GM19239 (cell line): ENCODE data around the gene OCA2.

Experiments used
- DNase-seq: peaks from one replicate; pipeline ENCODE4 v3.0.0; 2011; ENCODE audit warnings: low spot score; ENCODE audit not compliant: insufficient read length
- FAIRE-seq: peaks from 2 replicates; lab custom pipeline; 2011; peaks lifted over from hg19 to GRCh38; lab: Jason Lieb, UNC

The OCA2 gene

DNA sequence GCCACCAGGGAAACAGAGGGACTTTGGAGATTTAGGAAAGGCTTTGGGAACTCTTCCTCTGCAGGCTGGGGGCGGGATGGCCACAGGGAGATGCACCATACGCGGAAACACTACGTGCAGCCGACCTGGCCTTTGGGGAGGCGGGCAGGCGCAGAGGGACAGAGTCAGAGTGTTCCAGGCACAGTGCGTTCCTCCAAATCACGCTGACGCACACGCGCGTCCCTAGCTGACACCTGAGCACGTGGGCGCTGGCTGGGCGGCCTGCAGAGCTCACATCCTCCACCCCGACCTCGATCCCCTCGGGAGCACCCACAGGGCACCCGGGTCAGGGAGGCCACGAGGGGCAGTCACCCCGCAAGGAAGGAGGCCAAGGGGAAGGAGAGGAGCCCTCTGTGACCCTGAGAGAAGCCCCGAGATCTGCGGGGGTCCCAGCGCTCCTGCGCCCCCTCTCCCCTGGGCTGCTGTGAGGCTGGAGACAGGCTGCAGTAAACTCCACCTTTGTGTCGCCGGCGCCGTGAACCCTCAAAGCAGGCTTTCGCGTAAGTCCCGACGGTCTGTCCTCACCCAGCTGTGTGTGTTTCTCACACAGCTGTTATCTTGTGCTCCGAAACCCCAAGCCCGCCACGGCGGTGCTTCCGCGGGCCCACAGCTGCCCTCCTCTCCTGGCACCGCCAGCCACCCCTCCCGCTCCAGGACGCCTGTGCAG, 196.3 kb downstream of the OCA2 start:
- no peak for DNase-seq
- FAIRE-seq: no peak

DNA sequence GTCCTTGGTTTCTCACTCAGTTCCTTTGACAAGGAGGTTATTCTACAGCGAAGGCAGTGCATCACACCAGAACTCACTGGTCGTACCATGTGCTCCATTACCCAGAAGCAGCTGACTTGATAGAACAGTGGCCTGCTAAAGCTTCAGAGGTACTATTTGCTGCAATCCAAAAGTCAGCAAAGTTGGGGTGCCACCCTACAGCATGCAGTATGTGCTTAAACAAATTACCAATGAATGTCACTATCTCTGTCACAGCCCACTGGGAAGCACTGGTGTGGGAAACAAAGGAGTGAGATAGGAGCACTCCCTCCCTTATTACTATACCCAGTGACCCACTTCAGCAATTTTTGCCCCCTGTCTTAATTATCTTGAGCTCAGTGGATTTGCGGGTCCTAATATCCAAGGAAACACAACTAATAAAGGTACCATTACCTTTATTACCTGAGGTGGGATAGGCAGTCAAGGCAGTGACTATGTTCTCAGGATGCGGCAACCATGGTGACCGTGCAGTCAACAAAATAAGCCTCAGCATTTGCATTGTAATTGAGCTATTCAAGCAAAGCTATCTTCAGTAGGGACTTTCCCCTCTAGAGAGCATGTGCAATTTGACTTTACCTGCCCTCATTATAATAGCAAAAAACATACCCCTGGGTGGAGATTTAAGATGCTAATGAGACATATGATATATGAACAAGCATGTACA, 199.4 kb downstream of the OCA2 start:
- no peak for FAIRE-seq
- no peak for DNase-seq

DNA sequence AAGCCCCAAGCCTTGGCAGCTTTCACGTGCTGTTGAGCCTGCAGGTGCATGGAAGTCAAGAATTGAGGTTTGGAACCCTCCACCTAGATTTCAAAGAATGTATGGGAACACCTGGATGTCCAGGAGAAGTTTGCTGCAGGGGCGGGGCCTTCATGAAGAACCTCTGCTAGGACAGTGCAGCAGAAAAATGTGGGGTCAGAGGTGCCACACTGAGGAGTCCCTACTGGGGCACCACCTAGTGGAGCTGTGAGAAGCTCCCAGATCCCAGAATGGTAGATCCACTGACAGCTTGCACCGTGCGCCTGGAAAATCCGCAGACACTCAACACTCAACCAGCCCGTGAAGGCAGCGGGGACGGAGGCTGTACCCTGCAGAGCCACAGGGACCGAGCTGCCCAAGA, 201.6 kb downstream of the OCA2 start:
- no peak for DNase-seq

DNA sequence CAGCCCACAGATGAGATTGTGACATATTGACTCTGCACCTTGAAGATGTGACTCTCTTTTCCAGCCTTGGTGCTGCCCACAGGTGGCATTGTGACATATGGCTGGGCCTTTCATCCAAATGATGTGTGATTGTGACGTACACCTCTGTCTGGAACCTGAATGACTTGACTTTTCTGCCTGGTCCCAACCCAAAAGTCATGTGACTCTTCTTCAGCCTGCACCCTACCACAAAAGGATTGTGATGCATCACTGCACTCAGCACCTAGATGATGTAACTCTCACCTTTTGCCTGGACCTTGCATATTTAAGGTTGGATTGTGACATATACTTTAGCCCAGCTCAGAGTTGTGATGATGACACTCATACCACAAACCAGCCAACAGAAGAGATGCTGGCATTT, 204.5 kb downstream of the OCA2 start:
- DNase-seq (no peak), FAIRE-seq (no peak)

More for the DNA sequence above, 201.6 kb downstream of the OCA2 start:
- FAIRE-seq: no peak

DNA sequence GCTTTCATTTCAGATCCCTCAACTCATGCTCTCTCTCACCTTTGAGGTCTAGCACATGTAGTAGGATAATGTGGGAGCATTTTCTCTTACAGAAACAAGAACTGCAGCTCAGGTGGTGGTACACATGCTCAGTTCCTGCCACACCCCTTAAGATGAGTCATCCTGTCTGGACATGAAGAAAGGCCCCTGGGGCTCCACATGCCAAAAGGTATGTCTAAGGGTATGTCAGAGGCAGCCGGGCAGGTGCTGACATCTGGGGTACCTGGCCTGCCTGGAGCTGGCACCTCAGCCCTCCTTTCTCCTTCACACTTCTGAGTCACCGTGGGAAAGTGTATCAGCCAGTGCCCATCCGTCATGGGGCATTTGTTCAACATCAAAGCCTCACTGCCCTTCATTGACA, 209.9 kb downstream of the OCA2 start:
- FAIRE-seq: no peak
- DNase-seq: no peak

DNA sequence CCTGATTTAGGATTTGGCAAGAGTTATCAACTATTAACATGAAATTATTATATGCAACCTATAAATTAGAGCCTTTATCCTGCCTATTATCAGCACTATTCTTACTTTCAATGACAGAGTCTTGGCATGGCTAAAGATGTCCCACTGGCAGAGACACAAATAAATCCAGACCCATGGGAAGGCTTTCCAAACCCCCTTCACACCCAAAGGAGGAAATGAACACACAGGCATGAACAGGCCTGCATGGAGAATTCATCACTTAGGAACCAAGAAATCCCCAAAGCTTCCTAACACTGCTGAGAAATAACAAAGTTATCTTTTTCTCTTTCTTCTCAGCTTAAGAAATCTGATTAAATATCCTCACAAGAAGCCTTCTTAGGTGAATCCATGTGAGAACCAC, 213.9 kb downstream of the OCA2 start:
- FAIRE-seq: no peak
- DNase-seq: no peak

DNA sequence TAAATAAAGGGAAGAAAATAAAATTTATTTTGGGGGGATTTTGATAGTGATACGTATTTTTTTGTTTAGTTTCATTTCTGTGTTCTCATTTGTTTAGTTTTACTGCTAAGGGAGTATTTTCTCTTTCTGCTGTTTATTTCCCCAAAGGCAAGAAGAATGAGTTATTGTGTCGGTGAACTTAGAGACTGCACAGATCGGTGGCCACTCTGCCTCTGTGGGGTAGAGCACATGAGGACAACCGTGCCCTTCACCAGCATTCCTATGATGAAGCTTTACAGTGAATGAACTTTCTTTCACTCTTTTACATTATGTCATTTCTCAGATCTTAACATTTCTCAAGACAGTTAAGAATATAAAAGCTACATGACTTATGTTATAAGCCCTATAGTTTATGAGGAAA, 214.4 kb downstream of the OCA2 start:
- DNase-seq (no peak), FAIRE-seq (no peak)

DNA sequence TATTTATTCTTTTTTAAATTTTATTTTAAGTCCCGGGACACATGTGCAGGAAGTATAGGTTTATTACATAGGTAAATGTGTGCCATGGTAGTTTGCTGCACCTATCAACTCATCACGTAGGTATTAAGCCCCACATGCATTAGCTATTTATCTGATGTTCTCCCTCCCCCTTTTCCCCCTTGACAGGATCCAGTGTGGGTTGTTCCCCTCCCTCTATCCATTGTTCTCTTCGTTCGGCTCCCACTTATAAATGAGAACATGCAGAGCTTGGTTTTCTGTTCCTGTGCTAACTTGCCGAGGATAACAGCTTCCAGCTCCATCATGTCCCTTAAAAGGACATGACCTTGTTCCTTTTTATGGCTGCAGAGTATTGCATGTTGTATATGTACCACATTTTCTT, 220.3 kb downstream of the OCA2 start:
- no peak for FAIRE-seq
- DNase-seq: no peak

DNA sequence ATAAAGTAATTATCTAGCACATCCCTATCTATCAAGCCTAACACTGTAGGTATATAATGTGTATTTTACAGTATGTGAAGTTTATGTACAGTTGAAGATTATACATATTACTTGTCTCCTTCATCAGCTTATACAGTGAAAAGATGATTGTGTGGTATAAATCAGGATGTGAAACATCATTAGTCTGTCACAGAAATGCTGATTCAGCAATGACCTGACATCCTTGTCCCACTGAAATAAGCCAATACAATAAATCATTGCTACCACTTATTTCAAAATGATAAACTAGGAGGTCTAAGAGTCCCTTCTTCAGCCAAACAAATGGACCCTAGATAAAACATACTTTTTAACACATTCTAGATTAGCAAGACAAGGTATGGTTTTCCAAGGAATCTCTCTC, 225.3 kb downstream of the OCA2 start:
- FAIRE-seq (no peak), DNase-seq (no peak)

DNA sequence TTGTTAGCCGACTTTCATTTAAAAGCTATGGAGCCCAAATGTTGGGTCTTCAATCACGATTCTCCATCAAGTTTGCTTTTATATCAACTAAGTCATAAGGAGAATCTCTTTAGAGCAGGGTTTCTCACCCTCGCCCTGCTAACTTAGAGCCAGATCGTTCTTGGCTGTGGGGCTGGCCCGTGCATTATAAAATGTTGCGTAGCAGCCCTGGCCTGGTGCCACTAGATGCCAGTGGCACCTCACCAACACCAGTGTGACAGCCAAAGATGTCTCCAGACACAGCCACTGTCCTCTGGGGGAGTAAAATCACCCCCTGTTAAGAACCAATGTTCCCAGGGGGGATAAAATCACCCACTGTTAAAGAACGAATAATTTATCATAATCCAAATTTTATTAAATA, 226.1 kb downstream of the OCA2 start:
- DNase-seq (no peak), FAIRE-seq (no peak)

DNA sequence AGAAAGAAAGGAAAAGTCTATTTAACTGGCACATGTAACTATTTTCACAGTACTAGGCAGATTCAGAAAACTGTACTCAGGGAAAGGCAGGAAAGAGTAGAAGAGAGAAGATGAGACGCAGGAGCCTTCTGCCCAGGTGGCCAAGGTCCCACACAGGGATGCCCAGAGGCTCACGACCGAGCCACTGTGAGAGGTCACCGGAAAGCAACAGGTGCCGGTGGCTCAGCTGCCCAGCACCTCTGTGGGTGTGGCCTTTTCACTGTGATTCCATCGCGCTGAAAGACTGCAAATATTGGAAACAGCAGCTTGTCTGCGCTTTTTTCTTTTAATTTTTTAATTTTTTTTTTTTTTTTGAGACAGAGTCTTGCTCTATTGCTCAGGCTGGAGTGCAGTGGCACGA, 226.8 kb downstream of the OCA2 start:
- DNase-seq (no peak), FAIRE-seq (no peak)

DNA sequence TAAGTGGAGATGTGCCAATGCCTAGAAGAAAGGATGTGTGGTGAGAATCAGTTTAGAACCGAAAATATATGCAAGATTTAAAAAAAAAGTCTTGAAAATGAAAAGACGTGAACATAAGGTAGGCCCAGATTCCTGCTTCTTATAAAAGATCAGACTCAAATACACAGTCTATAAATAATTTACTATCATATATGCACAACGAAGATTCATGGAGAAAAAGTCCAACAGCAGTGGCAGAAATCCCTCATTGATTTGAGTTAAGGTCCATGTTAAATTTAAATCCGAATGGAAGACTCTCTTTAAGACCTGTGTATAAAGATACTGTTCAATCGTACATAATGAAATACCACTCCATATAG, 227.2 kb downstream of the OCA2 start:
- no peak for DNase-seq
- FAIRE-seq: no peak

DNA sequence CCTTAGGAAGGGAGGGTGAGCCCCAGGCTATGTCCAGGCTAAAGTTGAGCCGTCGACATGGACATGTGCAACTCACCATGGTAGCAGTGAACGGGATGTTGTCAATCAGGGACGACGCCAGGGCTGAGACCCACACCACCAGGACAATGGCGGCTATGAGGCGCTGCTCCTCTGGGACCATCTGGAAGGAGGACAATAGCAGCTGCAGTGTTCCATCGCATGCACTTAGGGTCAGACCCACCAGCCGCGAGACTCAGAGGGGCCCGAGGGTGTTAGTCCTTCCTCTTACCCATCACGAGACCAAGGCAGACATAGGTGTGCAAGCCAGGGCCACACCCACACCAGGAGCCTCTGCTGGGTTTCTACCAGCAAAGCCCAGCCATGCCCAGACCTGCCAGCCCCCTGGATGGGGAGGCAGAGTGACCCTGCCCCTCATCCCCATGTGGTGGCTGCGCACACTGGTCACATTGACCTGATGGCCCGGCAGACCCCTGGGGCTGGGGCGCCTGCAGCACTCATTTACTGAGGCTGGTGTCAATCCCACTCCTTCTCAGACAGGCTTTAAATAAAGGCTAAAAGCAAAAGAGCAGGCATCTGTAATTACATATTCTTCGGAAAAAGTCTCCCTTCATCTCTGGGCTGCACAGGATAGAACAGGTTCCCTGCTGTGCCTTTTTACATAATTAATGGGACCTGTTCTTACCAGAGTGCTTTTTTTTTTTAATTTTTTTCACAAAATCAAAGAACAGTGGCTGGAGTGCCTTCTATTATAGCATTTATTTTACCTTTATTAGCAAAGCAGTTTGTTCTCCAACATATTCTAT, 227.8 kb downstream of the OCA2 start:
- FAIRE-seq: no peak
- no peak for DNase-seq

DNA sequence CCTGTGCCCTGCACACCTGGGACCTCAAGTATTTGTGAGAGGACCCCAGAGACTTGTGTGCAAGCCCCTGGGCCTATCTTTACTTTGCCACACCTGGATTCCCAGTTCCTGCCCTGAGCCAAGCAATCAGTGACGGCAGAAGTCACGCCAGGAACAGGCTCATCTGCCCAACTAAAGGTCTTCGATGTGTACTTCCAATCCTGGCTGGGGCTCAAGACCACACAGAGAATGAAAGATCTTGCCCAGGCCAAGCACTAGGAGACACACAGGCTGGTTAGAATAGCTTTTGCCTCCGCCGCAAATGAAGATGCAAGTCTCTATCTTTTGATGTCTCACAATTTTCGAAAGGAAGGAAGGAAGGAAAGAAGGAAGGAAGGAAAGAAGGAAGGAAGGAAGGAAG, 228.8 kb downstream of the OCA2 start:
- no peak for DNase-seq

DNA sequence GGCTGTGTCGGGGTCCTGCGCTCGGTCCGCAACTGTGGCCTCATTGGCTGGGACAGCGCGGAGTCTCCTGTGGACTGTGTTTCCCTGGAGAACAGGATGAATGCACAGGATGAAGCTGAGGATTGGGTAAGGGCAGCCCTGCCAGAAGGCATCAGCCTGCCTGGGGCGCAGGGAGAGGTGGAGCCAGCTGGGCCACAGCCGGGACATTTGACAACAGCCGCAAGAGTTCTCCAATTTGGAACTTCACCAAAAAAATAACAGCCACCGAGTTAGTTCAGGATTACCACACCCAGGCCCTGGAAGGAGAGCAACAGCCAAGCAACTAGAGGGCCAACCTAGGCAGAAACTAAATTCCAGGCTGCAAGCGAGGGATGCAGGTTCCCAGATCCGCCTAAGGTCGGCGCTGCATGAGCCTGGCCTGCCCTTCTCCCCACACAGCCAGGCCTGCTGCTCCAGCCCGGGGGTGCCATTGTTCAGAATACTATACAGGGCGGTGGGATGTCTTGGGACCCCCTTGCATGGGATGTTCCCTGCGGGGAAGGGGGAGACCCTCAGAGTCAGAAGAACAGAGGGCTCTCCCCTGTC, 229.3 kb downstream of the OCA2 start:
- no peak for FAIRE-seq
- DNase-seq: no peak

More for the DNA sequence above, 228.8 kb downstream of the OCA2 start:
- no peak for FAIRE-seq

DNA sequence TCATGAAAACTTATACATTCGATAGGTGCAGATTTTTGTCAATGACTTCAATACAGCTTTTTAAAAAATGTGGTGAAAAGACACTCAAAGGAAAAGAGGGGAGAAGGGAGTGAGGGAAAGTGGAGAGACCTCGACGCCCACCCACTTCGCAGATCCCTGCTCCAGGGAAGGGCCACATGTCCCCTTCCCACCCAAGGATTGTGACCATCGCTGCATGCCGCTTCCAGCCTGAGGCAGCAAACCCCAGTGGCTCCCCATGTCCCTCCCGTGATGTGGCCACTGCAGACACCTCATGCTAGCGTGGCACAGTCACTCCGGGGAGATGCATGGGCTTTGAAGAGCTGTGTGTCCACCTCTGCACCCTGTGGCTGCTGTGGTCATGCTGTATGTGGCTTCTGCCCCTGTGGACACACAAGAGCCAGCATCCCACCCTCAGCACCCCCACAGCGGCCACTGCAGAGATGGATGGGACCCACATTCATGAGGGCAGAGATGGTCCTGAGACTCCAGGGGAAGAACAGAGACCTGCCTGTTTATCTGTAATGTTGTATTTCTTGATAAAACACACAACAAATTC, 230.2 kb downstream of the OCA2 start:
- DNase-seq (no peak), FAIRE-seq (no peak)

DNA sequence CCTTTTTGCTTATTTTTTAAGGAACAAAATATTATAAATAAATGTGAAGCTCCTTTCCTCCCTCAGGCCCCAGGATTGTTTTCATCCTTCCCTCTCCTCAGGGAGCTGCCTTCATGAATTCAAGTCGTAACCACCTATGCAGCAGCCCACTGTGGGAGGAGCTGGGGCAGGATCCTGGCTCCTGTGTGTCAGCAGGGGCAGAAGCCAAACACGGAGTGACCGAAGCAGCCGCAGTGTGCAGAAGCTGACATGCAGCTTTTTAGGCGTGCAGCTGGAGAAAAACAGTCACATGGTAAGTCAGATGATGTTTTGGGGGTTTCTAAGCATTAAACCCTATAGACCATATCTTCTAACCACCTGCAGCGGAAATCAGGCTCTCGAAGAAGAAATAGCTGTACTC, 231.3 kb downstream of the OCA2 start:
- DNase-seq: no peak
- FAIRE-seq: no peak

DNA sequence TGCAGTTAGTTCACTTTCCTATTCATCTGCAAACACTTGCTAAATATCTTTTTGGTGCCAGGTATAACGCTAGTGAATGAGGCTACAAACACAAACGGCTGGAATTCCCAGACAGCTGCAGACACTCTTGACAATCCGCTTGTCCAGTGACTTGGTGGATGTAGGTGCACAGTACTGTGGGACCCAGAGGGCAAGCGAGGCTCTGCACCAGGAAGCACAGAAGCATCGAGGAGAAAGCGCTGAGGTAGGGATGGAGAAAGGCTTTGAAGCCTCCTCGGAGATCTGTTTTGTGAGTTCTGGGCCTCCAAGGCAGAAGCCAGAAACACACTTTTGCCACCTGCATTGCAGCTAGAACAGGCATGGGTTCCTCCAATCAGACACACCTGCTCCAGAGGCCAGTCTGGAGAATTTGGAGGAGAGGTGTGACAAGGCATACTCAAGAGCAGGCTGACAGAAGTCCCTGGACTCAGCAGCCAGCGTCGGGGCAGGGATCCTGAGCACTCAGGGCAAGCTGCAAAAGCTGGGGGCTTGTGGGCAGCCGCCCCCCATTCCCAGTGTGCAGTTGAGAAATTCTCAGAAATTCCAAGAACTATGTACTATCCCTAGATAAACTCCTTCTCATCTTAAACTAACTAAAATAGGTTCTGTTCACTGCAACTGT, 232.5 kb downstream of the OCA2 start:
- FAIRE-seq (no peak), DNase-seq (no peak)

DNA sequence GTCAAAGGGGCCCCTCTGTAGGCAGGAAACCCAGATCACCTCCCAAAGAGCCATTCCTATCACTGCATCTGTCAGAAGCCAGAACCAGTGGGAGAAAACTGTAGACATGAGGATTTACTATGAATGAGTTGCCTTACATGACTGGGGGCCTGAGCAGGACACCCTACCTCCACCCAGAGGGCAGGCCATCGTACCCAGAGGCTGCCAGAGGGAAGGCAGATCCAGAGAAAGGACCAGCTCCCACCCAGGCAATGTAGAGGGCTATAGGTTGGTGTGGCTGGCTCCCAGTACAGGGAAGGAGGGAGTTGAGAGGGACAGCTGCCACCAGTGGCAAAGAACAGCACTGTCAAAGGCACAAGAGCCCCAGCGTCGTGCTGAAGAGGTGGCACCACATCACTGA, 233.2 kb downstream of the OCA2 start:
- DNase-seq (no peak), FAIRE-seq (no peak)

DNA sequence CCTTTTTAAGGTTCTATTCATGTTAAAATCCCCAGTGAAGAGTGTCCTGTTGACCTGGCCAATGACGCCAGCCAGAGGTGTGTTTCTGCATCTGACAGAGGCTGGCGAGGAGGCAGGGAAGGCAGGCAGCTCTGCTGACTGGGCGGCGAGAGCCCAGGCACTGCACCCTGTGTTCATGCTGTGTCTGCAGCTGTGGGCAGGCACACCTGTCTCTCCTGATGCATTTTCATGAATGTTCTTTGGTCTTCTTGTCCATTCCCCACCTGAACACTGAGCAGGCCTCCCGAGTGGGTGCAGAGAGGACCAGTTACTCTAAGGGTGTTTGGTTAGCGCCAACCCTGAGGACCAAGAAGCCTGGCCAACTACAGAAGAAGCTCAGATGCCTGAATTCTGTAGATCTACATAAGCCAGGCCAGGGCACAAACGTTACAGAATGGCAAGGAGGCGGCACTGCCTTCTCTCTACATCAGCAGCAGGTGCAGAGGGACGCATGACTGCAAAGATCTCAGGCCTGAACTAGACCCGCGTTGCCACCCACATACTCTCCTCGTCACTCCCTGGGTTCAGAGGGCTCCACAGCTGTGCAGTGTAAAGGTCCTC, 233.7 kb downstream of the OCA2 start:
- no peak for DNase-seq
- FAIRE-seq: no peak
